CD4-positive, alpha-beta T cell treated with Interleukin-6 at 100 ng/mL for 8 hours (primary cell): ENCODE data around the gene BCAS3.
A peak's percentile ranks its signal among the peaks of the same experiment; 100 is the strongest.

Experiments used
- DNase-seq: peaks from one replicate; pipeline ENCODE4 v3.0.0-alpha.2; 2020; ENCODE audit warnings: mixed read lengths, low spot score

Gene BCAS3

DNA sequence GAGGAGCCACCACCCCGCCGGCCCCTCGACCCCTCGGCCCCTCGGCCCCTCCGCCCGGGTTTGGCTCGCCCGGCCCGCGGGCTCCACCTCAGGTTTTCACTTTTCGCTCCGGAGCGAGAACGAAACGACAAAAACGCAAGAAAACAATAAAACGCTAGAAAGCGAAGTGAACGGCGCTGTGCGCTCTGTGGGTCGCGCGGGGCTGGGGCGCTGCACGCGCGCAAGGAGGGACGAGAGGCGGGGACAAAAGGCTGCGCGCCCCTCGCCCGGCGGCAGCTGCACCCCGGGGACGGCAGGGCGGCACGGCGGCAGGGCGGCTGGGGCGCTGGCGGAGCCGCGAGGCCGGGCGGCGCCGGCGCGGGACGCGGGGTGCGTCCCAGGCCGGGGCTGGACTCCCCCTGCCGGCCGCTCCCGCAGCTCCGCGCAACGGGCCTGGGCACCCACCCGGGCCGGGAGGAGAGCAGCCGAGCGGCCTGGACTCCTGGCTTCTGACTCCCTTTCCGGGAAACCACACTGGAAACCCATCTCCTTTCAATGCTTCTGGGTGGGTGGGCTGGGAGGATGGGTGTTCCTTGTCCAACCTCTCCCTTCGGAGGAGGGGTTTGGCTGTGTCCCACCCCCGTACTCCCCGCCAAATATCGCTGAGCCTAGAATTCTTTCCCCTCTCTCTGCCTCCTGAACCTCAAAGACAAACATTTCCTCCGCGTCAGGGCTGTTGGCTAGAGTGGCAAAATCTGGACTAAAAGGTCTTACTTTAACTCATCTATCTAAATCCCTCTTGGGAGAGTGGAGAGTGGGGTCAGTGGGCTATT lies 731.9 kb downstream of the BCAS3 start:
- DNase-seq = no peak

DNA sequence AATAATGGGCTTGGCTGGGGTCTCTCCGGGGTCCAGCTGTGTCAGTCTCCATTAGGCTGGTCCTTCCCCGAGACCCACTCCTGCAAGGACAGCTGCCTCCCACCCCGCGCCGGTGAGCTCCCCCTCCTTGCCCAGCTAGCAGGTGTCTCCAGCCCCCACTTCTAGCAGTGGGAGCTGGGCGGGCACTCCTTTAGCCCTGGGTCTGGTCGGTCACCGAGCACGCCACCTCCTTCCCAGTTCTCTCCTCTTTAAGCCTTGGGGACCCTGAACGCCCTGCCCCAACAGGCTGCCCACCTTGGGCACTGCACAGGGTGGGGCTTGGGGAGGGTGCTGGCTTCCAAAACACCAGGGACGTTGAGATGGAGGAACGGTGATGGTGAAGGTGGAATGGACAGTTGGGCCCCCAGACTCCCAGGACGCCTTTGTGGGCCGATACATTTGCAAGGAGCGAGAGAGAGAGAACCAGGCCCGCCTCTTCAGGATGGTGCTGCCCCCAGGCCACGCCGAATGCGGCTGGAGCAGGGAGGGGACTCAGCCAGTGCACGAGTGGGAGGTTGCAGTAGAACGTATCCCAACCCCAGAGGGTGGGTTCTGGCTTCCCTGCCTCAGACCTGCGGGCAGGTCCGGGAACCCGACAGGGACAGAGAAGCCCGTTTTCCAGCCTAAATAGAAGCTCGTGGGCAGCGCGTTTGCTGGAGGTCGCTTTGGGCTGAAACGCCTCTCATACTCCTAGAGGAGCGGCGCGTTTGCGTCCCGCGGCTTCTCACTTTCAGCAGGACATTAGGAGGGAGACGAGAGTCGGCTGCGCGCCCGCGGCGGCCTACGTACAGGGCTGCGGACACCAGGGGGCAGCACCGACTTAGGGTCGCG lies 732.7 kb downstream of the BCAS3 start:
- peak; percentile 62 for DNase-seq

DNA sequence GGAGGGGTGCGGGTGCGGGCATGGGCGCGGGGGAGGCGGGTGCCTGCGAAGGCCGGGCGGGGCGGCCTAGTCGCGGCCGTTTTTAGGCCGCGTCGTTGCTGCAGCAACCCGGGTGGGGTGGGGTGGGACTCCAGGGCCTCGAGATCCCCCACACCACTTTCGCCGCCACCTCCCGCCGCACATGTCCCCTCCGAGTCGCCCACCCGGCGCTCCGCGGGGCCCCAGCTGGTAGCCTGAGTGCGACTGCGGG lies 733.3 kb downstream of the BCAS3 start:
- no peak for DNase-seq

DNA sequence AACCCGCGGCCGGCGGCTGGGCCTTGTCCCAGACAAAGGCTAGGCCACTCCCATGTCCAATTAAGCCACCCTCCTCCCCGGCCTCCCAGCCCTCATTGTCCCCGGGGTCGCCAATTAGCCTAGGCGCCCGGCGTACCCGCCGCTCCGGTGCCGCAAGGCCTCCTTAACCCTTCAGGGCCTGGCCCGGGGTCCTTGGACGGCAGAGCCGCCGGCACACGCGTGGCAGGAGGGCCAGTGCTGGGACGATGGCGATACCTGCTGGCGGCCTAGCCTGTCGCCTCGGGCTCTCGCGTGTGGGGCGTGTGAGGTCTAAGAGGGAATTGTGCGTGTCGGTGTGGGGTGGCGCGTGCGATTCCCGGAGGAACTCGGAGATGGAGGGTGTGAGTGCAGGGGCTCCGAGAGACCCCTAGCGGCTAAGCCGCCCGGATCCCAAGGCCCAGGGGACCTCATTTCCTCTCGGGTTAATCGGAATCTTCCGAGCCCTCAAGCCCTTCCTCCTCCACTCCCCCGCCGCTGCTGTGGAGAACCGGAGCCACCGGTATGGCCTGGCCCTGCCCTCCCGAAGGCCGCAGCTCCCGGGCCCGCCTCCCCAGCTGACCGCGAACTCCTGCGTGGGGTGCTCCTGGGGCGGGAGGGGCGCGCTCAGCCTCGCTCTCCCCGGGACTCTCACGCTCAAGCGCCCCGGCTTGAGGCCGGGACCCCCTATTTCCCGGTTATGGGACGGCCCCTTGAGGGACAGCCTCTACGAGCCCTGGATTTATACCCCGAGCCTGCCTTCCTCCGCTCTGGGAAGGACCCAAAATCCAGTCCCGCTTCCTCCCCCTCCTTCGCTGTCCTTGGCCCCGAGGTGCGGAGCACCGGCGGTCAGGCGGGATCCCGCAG lies 733.9 kb downstream of the BCAS3 start:
- no peak for DNase-seq

DNA sequence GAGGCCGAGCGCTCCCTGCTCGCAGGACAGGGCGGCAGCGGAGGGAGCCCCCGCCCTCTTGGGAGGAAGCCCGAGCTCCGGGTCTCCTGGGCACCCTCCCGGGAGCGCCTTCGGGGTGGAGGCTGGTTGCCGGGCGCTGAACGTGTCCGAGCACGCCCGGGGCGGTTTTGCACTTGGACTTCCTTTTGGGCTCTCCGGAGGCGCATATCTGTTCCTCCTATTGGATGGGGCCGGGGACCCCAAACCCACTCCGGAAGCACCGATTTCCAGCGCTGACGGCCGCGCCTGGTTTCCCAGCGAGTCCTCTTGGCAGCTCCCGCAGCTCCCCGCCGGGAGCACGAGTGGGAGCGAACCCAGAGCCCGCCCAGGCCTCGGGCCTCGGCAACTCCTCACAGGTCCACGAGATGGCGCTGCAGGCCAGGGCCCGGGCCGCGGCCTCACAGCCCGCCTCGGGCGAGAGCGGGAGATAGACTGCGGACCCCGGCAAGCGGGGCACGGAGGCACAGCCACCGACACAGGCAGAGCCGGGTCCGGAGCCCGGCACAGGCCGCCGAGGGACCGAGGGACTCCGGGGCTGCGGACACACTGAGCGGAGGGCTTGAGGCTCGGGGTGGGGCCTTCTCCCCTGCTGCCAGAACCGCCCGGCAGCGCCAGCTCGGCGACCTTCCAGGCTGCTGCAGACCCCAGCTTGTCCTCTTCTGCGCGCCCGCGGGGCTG lies 734.6 kb downstream of the BCAS3 start:
- peak; percentile 68 for DNase-seq

DNA sequence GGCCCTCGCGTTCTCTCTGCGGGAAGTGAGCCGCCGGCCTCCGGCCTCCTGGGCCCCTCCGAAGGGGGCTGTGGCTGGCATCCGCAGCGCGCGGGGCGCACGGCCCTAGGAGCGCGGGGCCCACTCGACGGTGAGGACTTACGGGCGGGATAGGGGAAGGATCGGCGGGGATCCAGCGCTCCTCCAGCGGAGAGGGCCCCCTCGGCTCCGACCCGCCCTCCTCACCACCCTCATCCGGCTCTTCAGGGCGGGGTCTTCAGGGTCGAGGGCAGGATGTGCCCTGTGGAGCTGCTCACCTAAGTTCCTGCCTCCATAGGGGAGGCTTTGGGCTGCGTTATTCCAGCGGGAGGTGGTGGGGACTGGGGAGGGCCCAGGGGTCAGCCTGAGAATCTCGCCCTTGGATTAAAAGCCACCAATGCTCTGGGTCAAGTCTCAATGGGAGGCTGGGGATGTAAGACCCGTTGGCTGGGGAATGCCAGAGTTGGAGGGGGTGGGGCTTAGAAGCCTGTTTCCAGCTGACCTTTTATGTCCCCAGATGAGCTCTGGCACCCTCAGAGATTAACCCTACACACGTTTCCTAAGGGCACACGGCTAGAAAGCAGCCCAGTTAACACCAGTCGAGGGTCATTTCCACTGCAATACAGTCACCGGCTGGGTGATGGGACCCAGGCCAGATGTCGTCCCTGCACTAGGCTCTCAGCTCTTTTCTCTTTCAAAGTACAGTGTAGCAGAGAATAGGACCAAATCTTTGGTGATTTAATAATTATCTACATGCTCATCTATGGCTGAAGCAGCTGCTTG lies 735.4 kb downstream of the BCAS3 start:
- DNase-seq = no peak

DNA sequence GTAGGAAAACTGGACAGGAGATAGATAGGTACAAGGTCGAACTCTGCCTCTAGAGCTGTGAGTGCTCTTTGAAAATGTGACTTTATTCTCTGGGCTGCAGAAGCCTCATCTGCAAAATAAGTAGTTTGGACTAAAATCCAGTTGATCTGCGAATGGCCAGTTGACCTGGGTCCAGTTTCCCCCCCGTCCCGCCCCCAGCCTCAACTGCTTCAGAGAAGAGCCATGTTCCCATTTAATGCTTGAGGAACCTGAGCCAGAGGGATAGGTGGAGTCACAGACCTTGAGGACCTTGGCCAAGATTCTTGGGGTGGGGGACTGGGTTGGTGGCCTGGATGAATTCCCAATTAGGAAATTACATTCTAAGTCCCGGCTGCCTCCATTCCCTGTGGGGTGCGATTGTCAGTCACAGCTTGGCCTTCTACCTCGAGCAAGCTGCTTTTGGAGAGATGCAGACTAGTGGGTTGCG lies 736.0 kb downstream of the BCAS3 start:
- no peak for DNase-seq

DNA sequence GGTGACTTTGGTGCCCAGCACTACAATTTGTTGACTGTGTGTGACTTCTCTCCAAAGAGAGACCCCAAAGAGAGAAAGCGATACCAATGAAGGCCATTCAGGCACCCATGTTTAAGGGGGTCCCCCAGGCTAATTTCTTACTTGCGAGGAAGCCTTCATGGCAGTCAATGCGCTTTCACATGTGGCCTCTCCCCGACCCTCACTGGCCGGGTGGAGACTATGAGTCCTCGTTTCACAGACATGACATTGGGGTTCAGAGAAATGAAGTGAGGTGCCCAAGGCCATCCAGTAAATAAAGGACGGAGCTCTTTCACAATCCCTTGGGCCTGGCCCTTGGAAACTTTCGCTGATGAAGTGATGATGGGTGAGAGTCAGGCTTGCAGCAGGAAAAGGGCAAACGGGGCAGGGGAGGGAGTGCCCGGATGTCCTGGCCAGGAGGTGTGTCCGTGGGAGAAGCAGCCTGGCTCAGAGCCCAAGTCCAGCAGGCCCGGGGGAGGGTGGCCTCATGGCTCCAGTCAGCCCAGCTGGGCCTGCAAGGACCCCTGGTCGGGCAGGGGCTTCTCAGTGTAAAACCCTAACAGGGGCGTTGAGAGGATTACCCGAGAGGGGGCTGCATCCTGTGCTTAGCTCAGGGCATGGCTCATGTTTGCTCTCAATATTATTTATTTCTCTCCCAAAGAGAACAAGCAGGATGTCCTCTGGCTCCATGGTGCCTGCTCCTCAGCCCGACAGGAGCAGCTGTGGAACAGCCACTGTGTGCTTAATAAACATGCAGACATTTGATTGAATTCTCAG lies 736.7 kb downstream of the BCAS3 start:
- no peak for DNase-seq

DNA sequence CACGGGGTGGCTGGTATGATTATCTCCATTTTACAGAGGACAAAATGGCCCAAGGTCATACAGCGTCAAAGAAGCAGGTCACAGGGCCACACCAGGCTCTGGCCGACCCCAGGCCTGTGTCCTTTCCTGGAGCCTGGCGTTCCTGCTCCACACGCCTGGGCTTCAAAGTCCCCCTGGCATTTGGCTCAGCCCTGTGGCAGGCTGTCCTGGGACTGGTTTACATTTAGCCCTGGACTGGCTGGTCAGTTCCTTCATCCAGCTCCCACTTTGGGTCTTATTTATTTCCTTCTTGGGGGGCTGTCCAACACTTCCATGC lies 737.2 kb downstream of the BCAS3 start:
- no peak for DNase-seq

DNA sequence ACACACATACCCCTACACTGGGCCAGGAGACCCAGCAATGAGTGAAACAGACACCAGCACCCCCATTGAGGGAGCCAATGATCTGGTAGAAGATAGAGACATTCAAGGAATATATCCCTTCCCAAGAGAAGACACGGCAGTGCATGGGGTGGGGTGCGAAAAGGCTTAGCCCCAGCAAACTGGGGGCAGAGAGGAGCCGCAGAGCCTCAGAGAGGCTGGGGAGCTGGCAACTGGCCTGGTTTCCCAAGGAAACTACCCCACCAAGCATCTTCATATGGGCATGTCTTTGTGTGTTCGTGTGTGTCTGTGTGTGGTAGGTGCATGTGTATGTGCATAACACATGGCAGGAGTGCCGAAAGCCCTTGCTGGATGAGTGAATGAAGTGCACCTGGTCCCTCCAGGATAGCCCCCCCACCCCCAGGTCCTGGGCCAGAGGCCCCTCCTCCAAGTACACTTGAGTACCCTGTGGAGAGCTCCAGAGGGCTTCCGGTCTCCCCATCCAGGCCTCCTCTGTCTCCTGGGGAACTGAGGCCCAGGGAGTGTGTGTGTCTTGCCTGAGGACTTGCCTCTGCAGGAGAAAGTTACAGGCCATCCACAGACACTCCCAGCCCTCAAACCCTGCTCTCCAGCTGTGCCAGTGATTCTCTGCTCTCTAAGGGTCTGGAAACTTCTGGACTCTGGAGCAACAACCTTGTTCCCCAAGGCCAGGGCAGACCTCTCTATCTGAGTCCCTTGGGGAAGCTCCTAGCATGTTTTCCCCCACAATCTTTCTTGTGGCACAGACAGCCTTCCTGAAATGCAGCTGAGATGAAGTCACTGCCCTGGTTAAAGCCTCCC lies 737.9 kb downstream of the BCAS3 start:
- no peak for DNase-seq

DNA sequence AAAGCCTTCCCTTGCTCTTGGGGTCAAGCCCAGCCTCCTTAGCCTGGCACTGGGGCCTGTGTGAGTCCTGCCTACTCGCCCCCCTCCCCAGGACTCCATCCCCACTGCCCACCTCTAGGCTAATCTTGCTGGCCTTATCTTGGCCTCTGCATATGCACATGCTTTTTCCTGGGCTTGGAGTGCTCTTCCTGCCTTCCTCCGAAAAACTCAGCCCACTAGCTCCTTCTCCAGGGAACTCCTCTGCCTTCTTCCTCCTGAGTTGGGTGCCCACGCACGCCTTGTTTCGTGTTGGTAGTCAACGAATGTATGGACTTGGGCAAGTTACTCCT lies 738.5 kb downstream of the BCAS3 start:
- no peak for DNase-seq

DNA sequence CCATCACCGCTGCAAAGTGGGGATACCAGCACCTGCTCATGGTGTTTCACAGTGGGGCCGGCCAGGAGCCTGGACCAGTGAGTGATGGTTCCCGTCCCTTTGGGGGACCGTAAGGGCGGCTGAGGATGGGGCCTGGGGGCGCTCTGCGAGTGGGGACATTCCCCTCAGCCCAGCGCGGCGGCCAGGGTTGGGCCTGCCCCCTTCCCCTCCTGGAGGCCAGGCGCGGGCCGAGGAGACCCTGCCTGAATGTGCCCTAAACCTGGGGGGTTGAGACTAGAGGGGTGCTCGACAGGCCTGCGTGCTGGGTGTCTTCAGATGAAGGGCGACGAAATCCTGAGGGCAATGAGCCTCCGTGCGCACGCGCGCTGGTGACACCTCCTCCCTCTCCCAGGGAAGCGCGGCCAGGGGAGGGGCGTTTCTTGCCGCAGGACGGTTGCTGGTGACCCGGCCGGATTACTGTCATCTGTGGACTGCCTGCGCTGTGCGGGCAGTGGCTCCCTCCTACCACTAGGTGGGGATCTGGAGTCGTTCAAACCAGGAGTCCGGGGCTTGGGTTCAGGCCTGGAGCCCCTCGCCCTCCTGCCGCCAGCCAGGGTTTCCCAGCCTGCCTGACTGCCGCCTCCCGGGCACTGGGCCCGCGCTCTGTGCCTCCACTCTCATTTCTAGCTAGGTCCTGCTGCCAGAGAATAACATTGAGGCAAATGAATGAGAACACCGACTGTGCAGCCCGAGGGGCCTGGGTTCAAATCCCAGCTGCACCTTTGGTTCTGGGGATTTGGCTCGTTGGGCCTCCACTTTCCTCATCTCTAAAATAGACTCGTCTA lies 739.1 kb downstream of the BCAS3 start:
- DNase-seq = peak; percentile 37

DNA sequence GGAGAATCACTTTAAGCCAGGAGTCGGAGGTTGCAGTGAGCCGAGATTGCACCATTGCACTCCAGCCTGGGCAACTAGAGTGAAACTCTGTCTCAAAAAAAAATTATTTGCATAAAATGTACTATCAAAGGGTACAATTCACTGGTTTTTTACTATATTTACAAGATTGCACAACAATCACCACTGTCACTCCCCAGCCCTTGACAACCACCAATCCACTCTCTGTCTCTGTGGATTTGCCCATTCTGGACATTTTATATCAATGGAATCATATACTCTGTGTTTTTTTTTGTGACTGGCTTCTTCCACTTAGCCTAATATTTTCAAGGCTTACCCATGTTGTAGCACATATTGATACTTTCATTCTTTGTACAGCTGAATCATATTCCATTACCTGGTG lies 740.8 kb downstream of the BCAS3 start:
- DNase-seq = no peak

DNA sequence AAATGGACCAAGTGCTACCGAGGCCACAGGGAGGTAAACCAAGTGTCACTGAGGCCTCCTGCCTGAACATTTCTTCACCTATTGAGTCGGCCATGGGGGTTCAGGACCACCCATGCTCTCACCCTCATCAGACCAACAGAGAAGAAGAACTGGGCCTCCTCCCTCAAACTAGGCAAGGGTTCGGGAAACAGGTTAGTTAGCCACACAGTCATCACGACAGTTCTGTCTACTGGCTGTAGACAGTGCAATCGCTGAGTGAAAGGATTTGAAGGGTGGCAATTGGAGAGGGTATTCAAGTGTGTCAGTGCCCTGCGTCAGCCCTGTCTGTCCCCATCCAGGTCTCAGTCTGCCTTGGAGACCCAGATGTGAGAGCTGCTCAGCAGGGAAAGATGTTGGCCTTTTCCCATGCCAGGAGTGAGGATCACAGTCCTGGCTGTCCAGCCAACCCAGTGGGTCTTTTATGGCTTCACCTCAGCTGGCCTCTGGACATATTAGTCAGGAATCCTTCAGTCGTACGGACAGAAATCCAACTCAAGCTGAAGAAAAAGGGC lies 741.9 kb downstream of the BCAS3 start:
- no peak for DNase-seq

DNA sequence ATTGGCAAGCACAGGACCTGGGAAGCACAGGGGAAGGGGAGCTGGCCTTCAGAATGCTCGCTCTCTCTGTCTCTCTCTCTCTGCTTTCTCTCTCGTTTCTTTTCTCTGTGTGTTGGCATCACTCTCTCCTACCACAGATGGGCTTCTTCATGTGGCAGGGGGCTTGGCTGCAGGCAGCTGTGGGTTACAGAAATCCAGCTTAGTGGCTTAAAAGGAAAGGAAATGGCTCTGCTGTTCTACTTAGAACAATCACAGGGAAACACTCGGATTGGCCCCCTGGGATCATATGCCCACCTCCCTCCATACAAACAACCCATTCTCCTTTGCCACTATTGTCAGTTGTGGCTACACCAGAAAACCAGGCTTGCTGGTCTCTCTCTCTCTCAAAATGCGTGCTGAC lies 742.4 kb downstream of the BCAS3 start:
- DNase-seq = no peak

DNA sequence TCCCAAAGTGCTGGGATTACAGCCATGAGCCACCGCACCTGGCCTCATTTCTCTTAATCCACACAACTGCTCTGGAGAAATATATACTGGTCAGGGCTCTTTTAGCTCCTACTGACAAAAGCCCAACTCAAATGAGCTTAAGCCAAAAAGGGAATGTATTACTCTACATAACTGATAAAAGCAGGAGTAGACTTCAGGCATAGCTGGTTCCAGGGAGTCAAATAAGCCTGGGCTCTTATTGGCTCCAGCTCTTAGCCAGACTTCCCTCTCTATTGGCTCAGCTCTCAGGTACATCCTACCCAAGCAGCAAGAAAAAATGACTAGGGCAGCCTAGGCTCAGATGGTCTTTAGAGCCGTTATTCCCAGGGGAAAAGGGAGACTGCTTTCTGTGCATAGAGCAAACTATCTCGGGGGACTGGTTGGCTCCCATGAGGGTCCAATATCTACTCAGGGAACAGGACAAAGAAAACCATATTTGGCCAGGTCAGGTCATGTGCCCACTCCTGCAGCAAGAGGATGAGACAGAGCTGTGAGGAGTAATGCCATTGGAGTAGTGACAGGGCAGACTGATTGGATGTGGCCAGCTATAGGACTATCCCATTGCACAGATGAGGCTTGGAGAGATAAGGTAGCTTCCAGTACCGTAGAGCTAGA lies 743.2 kb downstream of the BCAS3 start:
- no peak for DNase-seq

DNA sequence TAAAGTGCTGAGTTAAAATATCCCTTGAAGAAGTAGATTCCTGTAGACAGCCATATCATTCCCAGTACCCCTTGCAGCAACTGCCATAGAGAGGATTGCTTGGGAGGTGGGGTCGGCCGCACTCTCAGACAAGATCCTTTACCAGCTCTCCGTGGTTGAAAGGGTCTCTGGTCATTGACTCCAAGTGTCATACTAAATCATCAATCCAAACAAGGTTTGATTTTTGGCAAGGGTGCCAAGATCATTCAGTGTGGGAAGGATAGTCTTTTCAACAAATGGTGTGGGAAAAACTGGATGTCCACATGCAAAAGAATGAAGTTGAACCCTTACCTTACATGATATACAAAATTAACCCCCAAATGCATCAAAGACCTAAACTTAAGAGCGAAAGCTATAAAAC lies 743.8 kb downstream of the BCAS3 start:
- no peak for DNase-seq
